Motor neuron (in vitro differentiated cells): ENCODE results near the gene AAMDC. TPM values are rescaled to one million over a fixed set of nuclear protein-coding genes. Genes with fewer than 3 reads are reported as not detected.
"Not testable (repeated sequence)": the region's sequence is repeated elsewhere in the genome, so short reads cannot be mapped to it uniquely, and the experiment has no call there.

Experiments used
- ATAC-seq, 8 experiments: fragments of 200-7000 bp; cut with Tn5 transposase; replicated peaks in 6 of 8; 2 replicates each; pipeline ENCODE4 v1.8.0; 2021; ENCODE audit warnings: mild to moderate bottlenecking in 8 of 8, moderate library complexity in 8 of 8
- H3K27ac ChIP-seq, 2 donors: fragments of 250-450 bp; sonication (Bioruptor Pico); 2 replicates each; pipeline ENCODE4 v1.9.0; 2021; ENCODE audit warnings: antibody characterized with exemption in 2 of 2, mild to moderate bottlenecking in 2 of 2, moderate library complexity in 1 of 2
- H3K4me1 ChIP-seq, 2 donors: fragments of 250-450 bp; sonication (Bioruptor Pico); replicated peaks in 1 of 2; 2 replicates each; pipeline ENCODE4 v1.6.1; 2021; ENCODE audit warnings: antibody characterized with exemption in 2 of 2, mild to moderate bottlenecking in 2 of 2, moderate library complexity in 1 of 2
- H3K4me3 ChIP-seq, 5 donors: fragments of 250-450 bp; sonication (Bioruptor Pico); 2 replicates each; pipeline ENCODE4 v1.9.0; 2021; ENCODE audit warnings: antibody characterized with exemption in 5 of 5, mild to moderate bottlenecking in 5 of 5, moderate library complexity in 4 of 5
- WGBS, 10 experiments: fragments of 450-650 bp; shearing (Covaris generic); methylation state at CpG; one replicate each; pipeline ENCODE4 v1.0.0; 2022; 5-methylcytosine and 5-hydroxymethylcytosine counted together
- in situ Hi-C, 9 experiments: fragments of 400-800 bp; cut with MboI; loops; one replicate each; pipeline ENCODE4 v1.15.0; 2021; ENCODE audit warnings: low sequenced_read_pairs in 9 of 9, low pct_unique_long_range_greater_than_20kb in 2 of 9; ENCODE audit not compliant: unreplicated experiment in 9 of 9
- total RNA-seq, 8 experiments: library from RNA; unstranded; fragments of 300-600 nt; gene quantifications; 2 replicates each; pipeline versions ENCODE4 v1.2.3 to v1.2.4, GENCODE V29; 2022

AAMDC gene
- total RNA-seq, 8 experiments from 2014 or later, result 13.5 to 40.4 (median 18.5) TPM

DNA sequence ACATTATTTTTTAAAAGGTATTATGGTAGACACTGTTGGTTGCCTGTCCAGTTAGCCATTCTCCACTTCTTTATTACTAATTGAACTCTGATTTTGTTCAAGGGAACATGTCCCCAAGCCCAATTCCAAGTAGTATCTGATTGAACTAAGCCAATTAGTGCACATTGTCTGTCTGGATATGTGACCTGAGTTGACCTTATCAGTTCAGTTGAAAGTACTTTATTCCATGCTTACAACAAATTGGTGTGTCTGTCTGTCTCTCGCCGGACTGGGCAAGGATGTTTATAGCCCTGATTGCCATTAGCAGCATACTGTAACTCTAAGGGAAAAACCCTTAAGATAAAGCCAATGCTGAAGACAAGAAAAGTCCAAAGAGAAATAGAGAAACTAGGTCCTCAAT, 87.9 kb downstream of the AAMDC start:
- in situ Hi-C loops, result no loop called here
- 86 to 100% (median 94%) methylated on average over 2 of the region's 2 CpGs; no CpG with 5 or more reads in 5 of the 10 experiments for WGBS, 10 experiments
- H3K27ac ChIP-seq, result no peak overlapping the region
- no peak overlapping the region for H3K4me3 ChIP-seq
- H3K4me1 ChIP-seq, result no peaks in the 10 kb centered on the region
- ATAC-seq, result no peak

DNA sequence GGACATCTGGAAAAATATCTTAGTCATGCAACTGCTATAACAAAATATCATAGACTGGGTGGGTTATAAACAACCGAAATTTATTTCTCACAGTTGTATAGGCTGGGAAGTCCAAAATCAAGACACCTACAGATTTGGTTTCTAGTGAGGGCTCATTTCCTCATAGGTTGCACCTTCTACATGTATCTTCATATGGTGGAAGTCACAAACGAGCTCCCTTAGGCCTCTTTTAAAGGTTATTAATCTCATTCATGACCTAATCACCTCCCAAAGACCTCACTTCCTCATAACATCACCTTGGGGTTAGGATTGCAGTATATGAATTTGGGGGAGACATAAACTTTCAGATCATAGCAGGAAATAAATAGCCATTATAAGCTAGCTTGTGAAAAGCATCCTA, 88.3 kb downstream of the AAMDC start:
- Histone ChIP-seq H3K4me1 (no peaks in the 10 kb centered on the region), H3K4me3 (no peak overlapping the region), H3K27ac (no peak overlapping the region)
- in situ Hi-C loops, result no loop called here
- 43 to 100% (median 80%) methylated on average over 1 to 2 of the region's 2 CpGs; no CpG with 5 or more reads in 2 of the 10 experiments for WGBS, 10 experiments
- ATAC-seq, result no peak

DNA sequence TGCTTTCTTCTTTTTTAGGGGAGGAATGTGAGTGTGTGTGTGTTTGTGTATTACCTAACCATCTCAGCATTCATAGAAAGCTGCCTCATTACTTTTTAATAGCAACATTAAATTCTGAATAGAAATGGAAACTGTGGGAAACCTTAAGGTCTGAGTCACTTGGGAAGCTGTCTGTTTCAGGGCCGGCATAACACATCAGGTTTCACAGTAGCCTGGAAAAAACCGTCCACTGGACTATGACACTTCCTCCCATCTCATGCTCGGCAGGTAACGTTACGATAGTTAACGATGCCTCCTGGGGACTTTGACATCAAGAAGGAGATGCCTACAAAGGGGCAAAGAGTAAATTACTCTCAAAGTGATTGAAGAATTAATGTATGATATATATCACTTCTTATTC, 89.9 kb downstream of the AAMDC start:
- in situ Hi-C loops, H3K4me3 ChIP-seq, ATAC-seq, H3K27ac ChIP-seq, H3K4me1 ChIP-seq: not testable (repeated sequence)
- no CpG with 5 or more reads among the region's 6 CpGs for WGBS, 10 experiments

DNA sequence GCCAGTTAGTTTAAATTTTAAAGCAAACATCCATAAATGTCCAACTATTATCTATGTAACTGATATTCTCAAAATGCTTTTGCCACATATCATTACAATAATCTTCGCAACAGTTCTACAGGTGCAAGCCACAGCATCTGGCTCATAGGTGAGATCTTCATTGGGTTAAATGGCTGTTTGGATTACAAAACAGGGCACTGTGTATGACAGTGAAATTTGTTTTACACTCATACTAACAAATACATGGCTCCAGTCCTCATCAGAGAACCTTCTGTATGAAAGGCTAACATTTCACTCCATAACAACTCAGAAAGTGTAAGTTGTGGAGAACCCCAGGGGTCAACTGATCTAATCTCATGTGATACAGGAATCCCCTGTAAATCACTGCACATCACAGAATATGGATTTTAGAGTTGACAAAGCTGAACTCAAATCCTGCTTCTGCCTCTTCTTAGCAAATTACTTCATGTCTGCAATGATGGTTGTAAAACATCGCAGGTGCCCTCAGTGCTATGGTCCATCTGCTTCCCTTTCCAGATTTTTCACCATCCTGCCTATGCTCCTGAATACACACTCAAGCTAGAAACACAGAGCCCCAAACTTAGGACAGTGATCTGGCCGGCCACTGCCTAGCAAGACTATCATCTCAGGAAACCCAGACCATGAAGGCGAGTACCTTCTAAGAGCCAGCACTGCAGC, 92.8 kb downstream of the AAMDC start:
- ATAC-seq, result peak in 1 of 8 experiments; percentile 55
- H3K4me1 ChIP-seq, H3K4me3 ChIP-seq, H3K27ac ChIP-seq, in situ Hi-C loops: not testable (repeated sequence)
- no CpG with 5 or more reads among the region's 4 CpGs for WGBS, 10 experiments

DNA sequence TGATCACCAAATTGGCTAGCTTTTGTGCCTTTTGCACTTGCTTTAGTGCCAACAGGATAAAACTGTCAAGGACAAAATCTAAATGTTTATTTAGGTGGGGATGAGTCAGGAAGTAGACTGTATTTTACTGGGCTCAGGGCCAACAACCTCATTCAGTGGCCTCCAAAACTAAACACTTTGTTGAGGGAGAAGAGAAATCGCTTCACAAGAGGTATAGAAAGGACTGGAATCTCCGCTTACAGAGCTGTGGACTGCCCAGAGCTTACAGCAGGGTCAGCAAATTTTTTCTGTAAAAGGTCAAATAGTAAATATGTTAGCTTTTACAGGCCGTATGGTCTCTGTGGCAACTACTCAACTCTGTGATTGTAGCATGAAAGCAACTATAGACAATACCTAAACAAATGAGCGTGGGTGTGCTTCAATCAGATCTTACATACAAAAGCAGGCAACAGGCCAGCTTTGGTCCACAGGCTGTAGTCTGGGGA, 93.4 kb downstream of the AAMDC start:
- 40 to 86% (median 79%) methylated on average over 1 to 4 of the region's 4 CpGs; no CpG with 5 or more reads in 2 of the 10 experiments for WGBS, 10 experiments
- H3K4me1 ChIP-seq, H3K4me3 ChIP-seq, H3K27ac ChIP-seq, in situ Hi-C loops: not testable (repeated sequence)
- ATAC-seq, result peak; percentile 42 to 93 (median 81)

DNA sequence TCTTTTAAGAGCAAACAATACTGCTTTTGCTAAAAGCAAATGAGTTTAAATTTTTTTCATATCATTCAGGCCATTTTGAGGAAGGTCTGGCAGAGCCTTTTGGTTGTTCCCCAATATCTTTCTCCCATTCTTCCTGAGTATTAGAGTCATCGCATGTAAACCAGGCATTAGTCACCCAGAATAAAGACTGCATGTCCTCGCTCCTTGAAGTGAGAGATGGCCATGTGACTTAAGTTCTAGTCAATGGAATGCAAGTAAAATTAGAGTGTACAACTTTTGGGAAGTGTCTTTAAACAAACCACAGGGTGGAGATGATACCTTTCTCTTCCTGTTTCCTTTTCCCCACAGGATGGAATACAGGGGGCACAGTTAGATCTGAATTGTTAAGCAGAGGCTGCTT, 96.8 kb downstream of the AAMDC start:
- H3K4me3 ChIP-seq, in situ Hi-C loops, H3K27ac ChIP-seq, H3K4me1 ChIP-seq: not testable (repeated sequence)
- WGBS, 10 experiments, result no CpG with 5 or more reads among the region's 2 CpGs
- peak in 1 of 8 experiments; percentile 61 for ATAC-seq

Other genes with a start within 250 kb of the AAMDC start
- 1 to 10 TPM; 3.7 to 7.9 (median 5.7) TPM for gene AQP11, start 231.2 kb upstream of the AAMDC start, total RNA-seq
- gene CLNS1A, start 183.3 kb upstream of the AAMDC start, total RNA-seq, result 100 to 1,000 TPM in 7 of 8 experiments, 10 to 100 TPM in 1; 94.9 to 163 (median 144) TPM
- gene RSF1, start 422 bp upstream of the AAMDC start, total RNA-seq, result 10 to 100 TPM; 37.1 to 94.8 (median 55.2) TPM
- gene INTS4, start 173.5 kb downstream of the AAMDC start, total RNA-seq, result 10 to 100 TPM; 27.0 to 53.2 (median 37.7) TPM
- 1 to 10 TPM in 3 of 8 experiments, under 1 TPM in 5; 0.14 to 2.3 (median 0.74) TPM for gene KCTD14, start 202.1 kb downstream of the AAMDC start, total RNA-seq
- gene THRSP, start 242.7 kb downstream of the AAMDC start, total RNA-seq, result 1 to 10 TPM in 1 of 8 experiments, under 1 TPM in 5, not detected in 2; 0.22 to 1.9 (median 0.48) TPM